CD4-positive, alpha-beta T cell treated with Interleukin-6 at 100 ng/mL for 8 hours (primary cell): Measurements from ENCODE around the gene DLL3.

Experiments used
- DNase-seq: peaks from one replicate; pipeline ENCODE4 v3.0.0-alpha.2; 2020; ENCODE audit warnings: mixed read lengths, low spot score

Gene DLL3

GRCh38 chr19:39516270-39516669 lies 17.5 kb downstream of the DLL3 start:
- no peak for DNase-seq

DNA sequence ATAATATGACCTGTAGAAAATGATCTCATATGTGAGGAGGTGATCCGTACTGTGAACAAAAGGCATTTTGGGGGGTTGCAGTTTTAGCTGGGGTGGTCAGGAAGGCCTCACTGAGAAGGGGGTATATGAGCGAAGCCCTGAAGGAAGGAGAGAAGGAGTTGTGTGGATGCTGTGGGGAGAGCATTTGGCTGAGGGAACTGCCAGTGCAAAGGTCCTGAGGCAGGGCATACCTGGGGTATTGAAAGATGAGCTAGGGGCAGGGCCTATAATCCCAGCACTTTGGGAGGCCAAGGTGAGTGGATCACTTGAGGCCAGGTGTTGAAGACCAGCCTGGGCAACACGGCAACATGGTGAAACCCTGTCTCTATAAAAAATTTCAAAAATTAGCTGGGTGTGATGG lies 18.7 kb downstream of the DLL3 start:
- DNase-seq = no peak

GRCh38 chr19:39518458-39518857 lies 19.7 kb downstream of the DLL3 start:
- DNase-seq = no peak

DNA sequence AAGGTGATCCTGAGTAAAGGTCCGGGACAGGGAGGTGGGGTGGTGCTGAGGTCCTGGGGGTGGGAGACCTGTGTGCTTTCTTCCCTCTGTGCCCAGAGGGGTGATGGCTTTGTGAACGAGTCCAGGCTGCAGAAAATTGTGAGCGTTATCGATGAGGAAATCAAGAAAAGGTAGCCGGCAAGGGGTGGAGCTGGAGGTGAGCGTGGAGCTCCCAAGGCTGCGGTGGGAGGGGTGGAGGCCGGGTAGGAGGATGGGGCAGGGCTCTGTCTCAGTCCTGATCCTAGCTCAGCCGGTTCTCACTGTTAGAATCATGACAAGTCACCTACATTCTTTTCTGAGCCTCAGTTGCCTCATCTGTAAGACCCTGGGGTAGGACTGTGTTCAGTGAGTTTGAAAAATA lies 20.2 kb downstream of the DLL3 start:
- no peak for DNase-seq

GRCh38 chr19:39520541-39521484 lies 22.1 kb downstream of the DLL3 start:
- DNase-seq = no peak

DNA sequence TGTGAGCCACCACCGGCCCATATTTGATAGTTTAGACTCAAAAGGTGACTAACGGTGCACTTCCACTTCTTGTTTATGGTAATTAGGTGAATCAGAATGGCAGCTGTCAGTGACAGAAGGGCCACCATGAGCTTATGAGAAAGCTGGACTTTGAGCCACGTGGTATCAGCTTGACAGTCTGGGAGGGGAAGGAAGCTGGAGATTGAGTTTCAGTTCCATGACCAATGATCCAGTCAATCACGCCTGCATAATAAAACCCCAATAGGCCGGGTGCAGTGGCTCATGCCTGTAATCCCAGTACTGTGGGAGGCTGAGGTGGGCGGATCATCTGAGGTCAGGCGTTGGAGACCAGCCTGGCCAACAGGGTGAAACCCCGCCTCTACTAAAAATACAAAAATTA lies 25.7 kb downstream of the DLL3 start:
- DNase-seq = no peak

DNA sequence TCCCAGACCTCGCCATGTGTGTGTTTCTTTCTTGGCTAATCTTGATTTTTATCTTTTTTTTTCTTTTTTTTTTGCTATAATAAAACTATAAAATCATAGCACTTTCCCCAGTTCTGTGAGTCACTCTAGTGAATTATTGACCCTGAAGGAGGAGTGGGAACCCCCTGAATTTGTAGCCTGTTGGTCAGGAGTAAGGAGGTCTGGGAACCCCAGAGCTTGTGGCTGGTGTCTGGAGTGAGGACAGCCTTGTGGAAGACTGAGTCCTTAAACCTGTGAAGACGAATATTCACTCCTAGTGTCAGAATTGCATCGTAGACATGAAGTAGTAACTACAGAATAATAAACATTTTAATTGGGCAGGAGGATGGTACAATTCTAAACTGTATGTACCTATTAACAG lies 26.5 kb downstream of the DLL3 start:
- DNase-seq = no peak

DNA sequence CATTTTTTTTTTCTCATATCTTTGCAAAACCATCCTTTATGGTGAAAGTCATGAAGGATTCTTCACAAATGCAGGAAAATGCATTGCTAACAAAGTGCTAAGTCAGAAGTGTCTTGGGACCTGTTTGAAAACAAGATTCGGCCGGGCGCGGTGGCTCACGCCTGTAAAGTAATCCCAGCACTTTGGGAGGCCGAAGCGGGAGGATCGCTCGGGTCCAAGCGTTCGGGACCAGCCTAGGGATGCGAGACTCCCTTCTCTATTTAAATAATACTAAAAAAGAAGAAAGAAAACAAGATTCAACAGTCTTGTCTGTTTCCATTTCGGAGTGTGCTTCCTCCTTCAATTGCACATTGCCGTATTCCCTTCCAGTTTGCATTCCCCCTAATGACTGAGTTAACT lies 33.1 kb downstream of the DLL3 start:
- no peak for DNase-seq

- peak; percentile 96 for DNase-seq
Observed at GRCh38 chr19:39532233-39533002, 33.7 kb downstream of the DLL3 start, which contains the start of gene EID2B. TSS of gene EID2B (minus strand) at chr19:39532852. CDS start at chr19:39532802, 50 bp downstream.

DNA sequence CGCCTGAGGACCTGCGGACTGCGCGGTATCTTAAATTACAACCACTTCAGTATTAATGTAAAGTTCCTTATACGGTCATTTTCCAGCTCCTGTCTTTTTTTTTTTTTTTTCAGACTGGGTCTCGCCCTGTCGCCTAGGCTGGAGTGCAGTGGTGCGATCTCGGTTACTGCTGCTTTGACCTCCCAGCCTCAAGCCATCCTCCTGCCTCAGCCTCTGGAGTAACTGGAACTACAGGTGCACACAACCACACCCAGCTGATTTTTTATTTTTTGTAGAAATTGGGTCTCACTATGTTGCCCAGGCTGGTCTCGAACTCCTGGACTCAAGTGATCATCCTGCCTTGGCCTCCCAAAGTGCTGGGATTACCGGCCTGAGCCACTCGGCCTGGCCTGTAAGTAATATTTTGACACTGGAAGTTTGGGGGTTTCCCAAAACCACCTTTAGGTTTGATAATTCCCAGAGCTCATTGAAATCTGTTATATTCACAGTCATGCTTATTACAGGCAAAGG lies 34.3 kb downstream of the DLL3 start:
- no peak for DNase-seq

GRCh38 chr19:39533791-39534190 lies 35.0 kb downstream of the DLL3 start:
- no peak for DNase-seq

DNA sequence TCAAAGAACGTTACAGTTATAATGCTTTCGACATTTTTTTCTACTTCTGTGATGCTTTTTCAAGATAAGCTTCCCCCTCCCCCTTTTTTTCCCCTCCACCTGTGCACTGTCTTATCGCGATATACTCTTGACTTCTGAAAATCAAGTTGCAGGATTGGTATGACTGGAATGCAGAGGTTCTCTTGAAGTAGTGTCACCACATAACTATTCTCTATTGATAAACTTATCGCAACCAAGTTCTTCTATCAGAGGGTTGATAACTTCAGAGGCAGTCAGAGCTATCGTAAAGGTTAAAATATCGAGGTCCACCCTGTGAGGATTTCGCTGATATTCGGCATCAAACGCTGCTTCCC lies 40.4 kb downstream of the DLL3 start:
- no peak for DNase-seq

DNA sequence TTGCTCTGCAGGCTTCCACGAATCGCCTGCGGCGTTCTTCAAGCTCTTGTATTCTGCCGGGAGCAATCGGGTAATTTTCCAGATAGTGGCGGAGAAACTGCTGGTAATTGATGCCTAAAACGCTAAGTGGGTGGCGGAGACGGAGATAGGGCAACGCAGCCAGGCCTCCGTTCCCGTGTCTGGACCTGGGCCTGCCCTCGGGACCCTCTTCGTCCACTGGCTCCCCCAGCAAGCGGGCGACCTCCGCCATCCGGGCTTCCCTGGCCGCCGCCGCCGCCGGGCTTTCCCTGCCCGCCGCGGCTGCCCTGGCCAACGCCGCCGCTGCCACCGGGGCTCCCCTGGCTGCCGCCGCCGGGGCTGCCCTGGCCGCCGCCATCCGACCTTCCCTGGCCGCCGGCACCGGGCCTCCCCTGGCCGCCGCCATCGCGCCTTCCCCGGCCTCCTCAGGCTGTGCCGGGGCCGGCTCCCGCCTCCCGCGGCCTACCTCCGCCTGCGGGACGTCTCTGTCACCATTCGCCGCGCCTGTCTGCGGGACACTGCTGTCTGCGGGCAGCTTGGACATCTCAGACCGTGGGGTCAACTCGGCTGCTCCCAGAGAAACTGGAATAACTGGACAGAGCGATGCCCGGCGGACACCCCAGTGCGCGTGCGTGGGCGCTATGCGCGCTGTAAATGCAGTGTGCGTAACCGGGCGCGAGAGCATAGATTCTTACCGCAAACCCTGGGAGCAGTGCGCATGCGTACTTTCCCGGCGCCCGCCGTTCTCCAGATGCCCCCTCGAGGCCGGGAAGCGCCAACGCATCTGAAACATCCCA lies 41.0 kb downstream of the DLL3 start, which contains the start of gene EID2:
Gene EID2, minus strand, starts transcription at position 644 of the 815 bp plus-strand sequence. Its CDS starts 82 bp downstream, at position 562.
- peak; percentile 94 for DNase-seq

DNA sequence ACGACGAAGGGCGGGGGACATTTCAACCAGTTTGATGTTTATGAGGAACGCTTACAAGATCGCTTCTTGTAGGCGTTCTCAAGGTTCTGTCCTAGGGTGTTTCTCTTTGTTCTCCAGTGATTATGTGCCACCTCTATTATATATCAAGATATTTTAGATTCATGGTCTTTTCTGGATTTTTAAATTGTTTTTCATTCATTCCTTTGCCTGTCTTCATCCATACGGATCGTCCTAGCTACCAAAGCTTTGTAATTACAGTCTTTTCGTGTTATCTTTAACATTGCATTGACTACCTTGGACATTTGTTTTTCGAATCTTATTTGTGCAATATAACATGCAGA lies 41.6 kb downstream of the DLL3 start:
- no peak for DNase-seq

- no peak for DNase-seq
Observed at GRCh38 chr19:39542206-39542605, 43.5 kb downstream of the DLL3 start.

- no peak for DNase-seq
Observed at GRCh38 chr19:39543477-39543857, 44.7 kb downstream of the DLL3 start.

- DNase-seq = no peak
Observed at GRCh38 chr19:39544226-39544903, 45.6 kb downstream of the DLL3 start.

- peak; percentile 36 for DNase-seq
Observed at GRCh38 chr19:39544911-39545310, 46.2 kb downstream of the DLL3 start.

DNA sequence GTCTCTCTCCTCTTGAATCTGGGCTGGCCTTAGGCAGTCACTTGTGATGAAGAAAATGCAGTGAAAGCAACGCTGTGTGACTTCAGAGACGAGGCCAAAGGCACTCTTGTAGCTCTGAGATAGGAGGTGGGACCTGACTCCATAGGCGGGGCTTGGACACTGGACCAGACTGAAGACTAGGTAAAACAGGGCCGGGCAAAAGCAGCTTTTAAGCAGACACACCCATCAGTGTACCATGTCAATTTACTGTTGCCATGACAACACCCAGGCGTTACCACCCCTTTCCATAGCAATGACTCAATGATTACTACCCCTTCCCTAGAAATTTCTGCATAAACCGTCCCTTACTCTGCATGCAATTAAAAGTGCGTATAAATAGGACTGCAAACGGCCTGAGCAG lies 47.9 kb downstream of the DLL3 start:
- DNase-seq = no peak

GRCh38 chr19:39550197-39550596 lies 51.5 kb downstream of the DLL3 start:
- DNase-seq = no peak

DNA sequence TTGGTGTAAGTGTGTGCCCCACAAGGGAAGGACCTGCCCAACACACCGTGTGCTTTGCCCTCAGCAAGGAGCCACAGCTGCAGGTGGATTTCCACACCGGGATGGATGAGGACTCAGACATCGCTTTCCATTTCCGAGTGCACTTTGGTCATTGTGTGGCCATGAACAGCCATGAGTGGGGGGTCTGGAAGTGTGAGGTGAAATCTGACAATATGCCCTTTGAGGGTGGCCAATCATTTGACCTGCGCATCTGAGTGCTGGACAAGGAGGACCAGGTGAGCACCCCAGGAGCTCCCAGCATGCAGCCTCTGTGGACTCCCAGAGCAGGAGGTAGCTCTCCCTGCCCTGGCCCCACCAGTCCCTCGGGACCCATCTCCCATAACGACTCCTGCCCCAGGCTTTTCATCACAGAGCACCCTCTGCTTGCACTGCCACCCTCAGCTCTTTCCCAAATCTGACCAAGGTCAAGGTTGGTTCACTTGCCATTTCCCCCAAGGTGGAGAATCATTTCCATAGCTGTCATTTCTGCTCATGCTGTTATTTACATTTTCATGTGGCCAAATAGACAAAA lies 54.4 kb downstream of the DLL3 start:
- no peak for DNase-seq
